Keratinocyte (primary cell): ENCODE data around the gene EBF3.

Experiments used
- EZH2 ChIP-seq: IDR thresholded peaks from one replicate; pipeline ENCODE4 v1.6.1; 2012; ENCODE audit warnings: inconsistent platforms, mild to moderate bottlenecking, low read length, moderate library complexity
- TF ChIP-seq, protein P1 (sequence below), 3 experiments: IDR thresholded peaks in 1 of 3; conservative IDR thresholded peaks in 1 of 3; optimal IDR thresholded peaks in 1 of 3; 2 replicates in 2 of 3; 3 replicates in 1 of 3; pipeline versions ENCODE3 to v1.5.1; 2011; ENCODE audit warnings: low read length in 3 of 3, mild to moderate bottlenecking in 3 of 3, moderate library complexity in 2 of 3, control low read depth in 1 of 3, inconsistent platforms in 1 of 3; ENCODE audit not compliant: insufficient read depth in 2 of 3; ENCODE audit errors: extremely low read depth in 1 of 3

DNA sequence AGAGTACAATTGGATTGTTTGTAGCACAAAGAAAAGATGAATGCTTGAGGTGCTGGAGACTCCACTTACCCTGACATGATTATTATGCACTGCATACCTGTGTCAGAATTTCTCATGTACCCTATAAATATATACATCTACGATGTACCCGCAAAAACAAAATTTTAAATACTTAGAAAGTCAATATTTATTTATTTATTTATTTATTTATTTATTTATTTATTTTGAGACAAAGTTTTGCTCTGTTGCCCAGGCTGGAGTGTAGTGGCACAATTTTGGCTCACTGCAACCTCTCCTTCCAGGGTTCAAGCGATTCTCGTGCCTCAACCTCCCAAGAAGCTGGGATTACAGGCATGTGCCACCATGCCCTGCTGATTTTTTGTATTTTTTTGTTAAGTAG is 35.1 kb upstream of the EBF3 start:
- TF ChIP-seq, protein P1, sequence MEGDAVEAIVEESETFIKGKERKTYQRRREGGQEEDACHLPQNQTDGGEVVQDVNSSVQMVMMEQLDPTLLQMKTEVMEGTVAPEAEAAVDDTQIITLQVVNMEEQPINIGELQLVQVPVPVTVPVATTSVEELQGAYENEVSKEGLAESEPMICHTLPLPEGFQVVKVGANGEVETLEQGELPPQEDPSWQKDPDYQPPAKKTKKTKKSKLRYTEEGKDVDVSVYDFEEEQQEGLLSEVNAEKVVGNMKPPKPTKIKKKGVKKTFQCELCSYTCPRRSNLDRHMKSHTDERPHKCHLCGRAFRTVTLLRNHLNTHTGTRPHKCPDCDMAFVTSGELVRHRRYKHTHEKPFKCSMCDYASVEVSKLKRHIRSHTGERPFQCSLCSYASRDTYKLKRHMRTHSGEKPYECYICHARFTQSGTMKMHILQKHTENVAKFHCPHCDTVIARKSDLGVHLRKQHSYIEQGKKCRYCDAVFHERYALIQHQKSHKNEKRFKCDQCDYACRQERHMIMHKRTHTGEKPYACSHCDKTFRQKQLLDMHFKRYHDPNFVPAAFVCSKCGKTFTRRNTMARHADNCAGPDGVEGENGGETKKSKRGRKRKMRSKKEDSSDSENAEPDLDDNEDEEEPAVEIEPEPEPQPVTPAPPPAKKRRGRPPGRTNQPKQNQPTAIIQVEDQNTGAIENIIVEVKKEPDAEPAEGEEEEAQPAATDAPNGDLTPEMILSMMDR (optimal IDR thresholded peaks at IDR 0.05 in 1 of 3, IDR thresholded peaks at IDR 0.05 in 1 of 3, conservative IDR thresholded peaks at IDR 0.05 in 1 of 3; ENCODE audit: extremely low read depth in 1 of 3, insufficient read depth in 2 of 3, low read length in 3 of 3), result no peak
- no peak for TF ChIP-seq EZH2
